ENCODE measurements around the gene C2orf78. TPM values are rescaled to one million over a fixed set of nuclear protein-coding genes. Genes with fewer than 3 reads are reported as not detected.

The C2orf78 gene
- total and polyA plus RNA-seq, 7 donors: not detected

DNA sequence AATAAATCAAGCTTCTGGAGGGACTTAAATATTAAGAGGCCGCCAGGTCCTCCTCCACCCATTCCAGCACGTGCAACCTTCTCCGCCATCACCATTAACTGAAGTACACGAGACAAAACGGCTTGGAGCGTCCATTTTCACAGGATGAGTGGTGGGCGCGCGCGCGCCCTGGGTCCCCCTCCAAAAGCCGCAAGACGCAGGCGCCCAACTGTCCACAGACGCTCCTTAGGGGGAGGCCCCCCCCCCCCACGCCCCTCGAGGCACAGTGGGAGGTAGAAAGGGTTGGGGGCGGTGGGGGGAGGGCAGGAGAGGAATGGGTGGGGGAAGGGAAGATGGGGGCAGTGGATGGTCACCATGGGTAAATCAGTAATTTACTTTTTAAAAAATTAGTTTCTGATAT is 34.3 kb downstream of the C2orf78 start:
- Histone ChIP-seq H3K9me3 (no peaks in the 10 kb centered on the region), H3K27me3 (no peaks in the 10 kb centered on the region), H3K4me1 (no peaks in the 10 kb centered on the region), H3K36me3 (no peaks in the 10 kb centered on the region), H3K4me3 (no peak overlapping the region), H3K27ac (no peak overlapping the region)
- DNase-seq: no peak
- 86 to 90% methylated on average over 18 of the region's 18 CpGs for WGBS, 2 donors
- intact Hi-C loops (cut with DNase I): no loop called here
- TF ChIP-seq, protein P1, sequence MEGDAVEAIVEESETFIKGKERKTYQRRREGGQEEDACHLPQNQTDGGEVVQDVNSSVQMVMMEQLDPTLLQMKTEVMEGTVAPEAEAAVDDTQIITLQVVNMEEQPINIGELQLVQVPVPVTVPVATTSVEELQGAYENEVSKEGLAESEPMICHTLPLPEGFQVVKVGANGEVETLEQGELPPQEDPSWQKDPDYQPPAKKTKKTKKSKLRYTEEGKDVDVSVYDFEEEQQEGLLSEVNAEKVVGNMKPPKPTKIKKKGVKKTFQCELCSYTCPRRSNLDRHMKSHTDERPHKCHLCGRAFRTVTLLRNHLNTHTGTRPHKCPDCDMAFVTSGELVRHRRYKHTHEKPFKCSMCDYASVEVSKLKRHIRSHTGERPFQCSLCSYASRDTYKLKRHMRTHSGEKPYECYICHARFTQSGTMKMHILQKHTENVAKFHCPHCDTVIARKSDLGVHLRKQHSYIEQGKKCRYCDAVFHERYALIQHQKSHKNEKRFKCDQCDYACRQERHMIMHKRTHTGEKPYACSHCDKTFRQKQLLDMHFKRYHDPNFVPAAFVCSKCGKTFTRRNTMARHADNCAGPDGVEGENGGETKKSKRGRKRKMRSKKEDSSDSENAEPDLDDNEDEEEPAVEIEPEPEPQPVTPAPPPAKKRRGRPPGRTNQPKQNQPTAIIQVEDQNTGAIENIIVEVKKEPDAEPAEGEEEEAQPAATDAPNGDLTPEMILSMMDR (IDR thresholded peaks at IDR 0.05): no peak
- TF ChIP-seq EP300 (IDR thresholded peaks at IDR 0.05): no peak
- TF ChIP-seq POLR2A (IDR thresholded peaks at IDR 0.05): no peak
- no peak for TF ChIP-seq POLR2AphosphoS5 (IDR thresholded peaks at IDR 0.05)

DNA sequence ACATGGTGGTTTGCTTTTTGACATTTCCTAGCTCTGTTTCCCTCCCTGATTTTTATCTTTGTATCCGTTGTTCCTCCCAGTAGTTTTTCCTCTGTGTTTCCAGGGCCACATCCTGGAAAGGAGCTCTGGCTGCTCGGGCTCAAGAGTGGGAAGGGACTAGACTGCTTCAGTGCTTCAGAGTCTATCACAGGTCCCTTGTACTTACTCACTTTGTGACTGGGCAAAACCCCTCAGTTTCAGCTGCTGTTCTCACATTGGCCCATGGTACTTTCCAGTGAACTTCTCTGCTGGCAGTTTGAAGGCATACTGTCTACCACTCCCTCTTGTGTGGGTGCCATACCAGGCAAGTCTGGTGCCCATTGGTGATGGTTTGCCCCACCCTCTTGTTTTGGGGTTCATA is 37.2 kb downstream of the C2orf78 start:
- WGBS, 2 donors: 39 to 56% methylated on average over 2 of the region's 2 CpGs
- H3K36me3 ChIP-seq: no peaks in the 10 kb centered on the region
- no peak overlapping the region for H3K27ac ChIP-seq
- TF ChIP-seq POLR2A (IDR thresholded peaks at IDR 0.05) (no peak), POLR2AphosphoS5 (IDR thresholded peaks at IDR 0.05) (no peak), EP300 (IDR thresholded peaks at IDR 0.05) (no peak)
- TF ChIP-seq, protein P1 (IDR thresholded peaks at IDR 0.05): no peak
- peaks cover 0 to 11% (median 3%) of the 10 kb centered on the region in 4 donors for H3K4me1 ChIP-seq
- no peaks in the 10 kb centered on the region for H3K9me3 ChIP-seq
- H3K4me3 ChIP-seq: no peak overlapping the region
- H3K27me3 ChIP-seq: no peaks in the 10 kb centered on the region
- DNase-seq: no peak
- intact Hi-C loops (cut with DNase I): loop anchor here (10.0 kb wide), 4 partner anchors 164 to 654 kb away; partner anchors contain the start of genes MRPL53 and TET3

DNA sequence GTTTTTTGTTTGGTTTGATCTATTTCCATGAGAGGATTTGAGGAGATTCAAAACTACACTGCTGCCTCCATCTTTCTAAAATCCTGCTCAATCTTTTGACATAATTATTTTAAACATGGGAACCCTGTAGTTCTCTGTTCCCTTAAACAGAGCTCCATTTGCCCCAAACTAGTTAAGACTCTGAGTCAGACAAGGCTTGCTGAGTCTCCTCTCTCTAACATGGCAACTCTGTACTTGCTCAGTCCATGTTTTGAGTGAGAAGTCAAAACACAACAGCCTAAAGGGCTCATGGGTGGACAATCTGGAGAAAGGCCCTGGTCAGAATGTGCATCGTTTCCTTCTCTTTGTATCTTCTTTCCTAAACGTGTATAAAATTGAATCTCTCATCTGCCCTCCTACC is 37.7 kb downstream of the C2orf78 start:
- DNase-seq: no peak
- no peak overlapping the region for H3K27ac ChIP-seq
- no peak overlapping the region for H3K4me3 ChIP-seq
- TF ChIP-seq, protein P1 (IDR thresholded peaks at IDR 0.05): no peak
- TF ChIP-seq POLR2AphosphoS5 (IDR thresholded peaks at IDR 0.05): no peak
- no peak for TF ChIP-seq EP300 (IDR thresholded peaks at IDR 0.05)
- TF ChIP-seq POLR2A (IDR thresholded peaks at IDR 0.05): no peak
- intact Hi-C loops (cut with DNase I): loop anchor here (10.0 kb wide), 4 partner anchors 163 to 653 kb away; partner anchors contain the start of genes MRPL53 and TET3
- H3K9me3 ChIP-seq: no peaks in the 10 kb centered on the region
- no peaks in the 10 kb centered on the region for H3K36me3 ChIP-seq
- H3K4me1 ChIP-seq: peaks cover 0 to 14% (median 4%) of the 10 kb centered on the region in 4 donors
- no peaks in the 10 kb centered on the region for H3K27me3 ChIP-seq
- WGBS, 2 donors: 78% methylated on average over 2 of the region's 2 CpGs

DNA sequence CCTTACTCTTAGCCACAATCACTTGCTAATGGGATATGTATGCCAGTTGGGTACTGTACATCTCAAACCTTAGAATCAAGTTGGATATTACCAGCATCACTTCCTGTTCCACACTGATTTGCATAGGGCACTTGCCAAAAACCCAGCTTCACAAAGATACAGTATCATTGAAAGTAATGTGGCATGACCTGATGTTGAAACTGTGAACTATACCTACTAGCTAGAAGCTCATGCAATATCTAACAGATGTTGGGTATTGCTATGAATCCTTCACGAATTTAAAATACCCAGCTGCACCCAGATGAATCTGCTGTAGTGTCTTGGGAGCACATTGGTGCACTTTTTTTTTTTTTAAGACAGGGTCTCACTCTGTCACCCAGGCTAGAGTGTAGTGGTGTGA is 38.3 kb downstream of the C2orf78 start:
- H3K27me3 ChIP-seq: no peaks in the 10 kb centered on the region
- no peaks in the 10 kb centered on the region for H3K9me3 ChIP-seq
- intact Hi-C loops (cut with DNase I): loop anchor here (10.0 kb wide), 4 partner anchors 163 to 653 kb away; partner anchors contain the start of genes MRPL53 and TET3
- TF ChIP-seq POLR2A (IDR thresholded peaks at IDR 0.05): no peak
- TF ChIP-seq EP300 (IDR thresholded peaks at IDR 0.05): no peak
- TF ChIP-seq, protein P1 (IDR thresholded peaks at IDR 0.05): no peak
- TF ChIP-seq POLR2AphosphoS5 (IDR thresholded peaks at IDR 0.05): no peak
- no peak overlapping the region for H3K27ac ChIP-seq
- DNase-seq: no peak
- H3K36me3 ChIP-seq: no peaks in the 10 kb centered on the region
- WGBS, 2 donors: 64 to 65% methylated on average over 1 of the region's 1 CpG
- H3K4me3 ChIP-seq: no peak overlapping the region
- peaks cover 0 to 20% (median 7%) of the 10 kb centered on the region in 4 donors for H3K4me1 ChIP-seq

DNA sequence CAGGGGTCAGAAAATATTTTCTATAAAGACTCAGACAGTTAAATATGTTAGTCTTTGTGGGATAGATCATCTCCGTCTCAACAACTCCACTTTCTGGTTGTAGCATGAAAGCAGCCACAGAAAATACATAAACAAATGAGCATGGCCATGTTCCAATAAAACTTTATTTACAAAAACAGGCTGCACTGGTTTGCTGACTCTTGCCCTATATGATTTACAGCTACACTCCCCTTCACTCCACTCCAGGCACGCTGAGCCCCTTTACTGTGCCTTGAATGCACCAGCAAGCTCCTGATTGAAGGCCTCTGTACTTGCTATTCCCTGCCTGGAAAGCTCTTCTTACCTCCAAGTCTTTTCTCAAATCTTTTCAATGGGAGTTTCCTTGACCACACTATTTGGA is 39.0 kb downstream of the C2orf78 start:
- no peak overlapping the region for H3K4me3 ChIP-seq
- TF ChIP-seq POLR2AphosphoS5 (IDR thresholded peaks at IDR 0.05) (no peak), EP300 (IDR thresholded peaks at IDR 0.05) (no peak), POLR2A (IDR thresholded peaks at IDR 0.05) (no peak)
- H3K9me3 ChIP-seq: no peaks in the 10 kb centered on the region
- no peak for DNase-seq
- no peaks in the 10 kb centered on the region for H3K27me3 ChIP-seq
- H3K36me3 ChIP-seq: no peaks in the 10 kb centered on the region
- intact Hi-C loops (cut with DNase I): loop anchor here (10.0 kb wide), 4 partner anchors 162 to 652 kb away; partner anchors contain the start of genes MRPL53 and TET3
- no peak overlapping the region for H3K27ac ChIP-seq
- H3K4me1 ChIP-seq: peaks cover 0 to 27% (median 12%) of the 10 kb centered on the region in 4 donors
- 70 to 79% methylated on average over 2 of the region's 2 CpGs for WGBS, 2 donors

All from sigmoid colon (tissue), 7 donors.